ENCODE measurements around the gene ENOSF1.
"Not testable (repeated sequence)": the region's sequence is repeated elsewhere in the genome, so short reads cannot be mapped to it uniquely, and the experiment has no call there.

Gene ENOSF1

DNA sequence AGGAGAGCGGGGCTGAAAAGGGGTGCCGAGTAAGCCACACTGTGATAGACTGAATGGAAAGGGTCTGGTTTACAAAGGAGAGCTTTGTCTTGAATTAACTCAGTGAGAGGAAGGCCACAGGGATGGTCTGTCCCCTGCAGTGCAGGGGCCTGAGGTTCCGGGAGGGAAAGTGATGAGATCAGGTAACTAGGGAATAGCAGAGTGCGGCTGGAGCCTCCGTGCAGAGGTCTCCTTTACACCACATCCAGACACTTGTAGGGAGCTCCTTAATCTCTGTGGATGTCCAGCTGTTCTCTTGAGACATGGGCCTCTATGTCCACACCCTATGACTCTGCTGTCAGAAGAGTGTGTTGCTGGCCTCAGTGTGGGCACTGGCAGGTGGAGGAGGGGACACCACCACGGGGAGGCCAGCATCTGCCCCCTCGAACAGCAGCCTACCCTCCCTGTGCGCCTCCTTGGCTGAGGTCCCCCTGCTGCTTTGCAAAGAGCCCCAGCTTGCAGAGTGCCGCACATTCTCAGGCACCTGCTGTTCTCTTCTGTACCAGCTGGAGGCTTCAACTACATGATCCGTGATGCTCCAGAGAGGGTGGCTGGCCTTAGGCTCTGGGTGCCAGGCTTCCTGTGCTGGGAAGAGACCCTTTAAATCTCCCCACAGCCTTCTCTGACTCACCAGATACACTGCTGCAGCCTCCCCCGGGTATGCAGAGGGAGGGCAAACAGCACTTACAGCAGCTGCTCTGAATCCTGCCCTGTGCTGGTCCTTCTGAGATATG lies 25.9 kb downstream of the ENOSF1 start:
- DNase-seq (no peak), ATAC-seq (no peak)
- Mint-ChIP-seq H3K27me3 (no peaks in the 10 kb centered on the region), H3K27ac (no peak overlapping the region), H3K4me3 (no peak overlapping the region), H3K9me3 (no peaks in the 10 kb centered on the region), H3K4me1 (peaks cover 14% of the 10 kb centered on the region), H3K36me3 (ENCODE audit: low read depth) (peaks cover 46% of the 10 kb centered on the region)

DNA sequence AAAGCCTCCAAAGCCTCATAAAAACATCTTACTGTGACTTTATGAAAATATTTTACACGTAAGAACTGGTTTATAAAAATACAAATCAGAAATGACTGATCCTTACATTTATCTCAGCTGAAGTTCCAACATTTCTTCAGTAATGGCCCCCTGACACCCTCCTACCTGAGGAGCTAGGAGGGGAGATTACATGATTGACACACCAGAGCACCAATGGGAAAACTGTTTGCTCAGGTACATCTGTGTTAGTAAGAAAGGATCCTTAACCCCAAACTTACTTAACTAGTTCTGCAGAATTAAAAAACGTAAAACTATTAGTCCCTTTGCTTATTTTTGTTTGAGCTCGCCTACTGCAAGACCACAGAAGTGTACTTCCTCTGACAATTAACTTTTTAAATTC lies 27.0 kb downstream of the ENOSF1 start:
- Mint-ChIP-seq H3K27ac (no peak overlapping the region), H3K9me3 (no peaks in the 10 kb centered on the region), H3K4me3 (no peak overlapping the region), H3K27me3 (no peaks in the 10 kb centered on the region), H3K36me3 (ENCODE audit: low read depth) (peaks cover 47% of the 10 kb centered on the region), H3K4me1 (peaks cover 15% of the 10 kb centered on the region)
- ATAC-seq (no peak), DNase-seq (no peak)

- no peak for DNase-seq
- ATAC-seq: no peak
- Mint-ChIP-seq H3K27me3 (no peaks in the 10 kb centered on the region), H3K36me3 (ENCODE audit: low read depth) (peaks cover 56% of the 10 kb centered on the region), H3K4me3 (no peak overlapping the region), H3K27ac (no peak overlapping the region), H3K9me3 (no peaks in the 10 kb centered on the region), H3K4me1 (peaks cover 15% of the 10 kb centered on the region)
Observed at GRCh38 chr18:683531-683930, 28.9 kb downstream of the ENOSF1 start.

DNA sequence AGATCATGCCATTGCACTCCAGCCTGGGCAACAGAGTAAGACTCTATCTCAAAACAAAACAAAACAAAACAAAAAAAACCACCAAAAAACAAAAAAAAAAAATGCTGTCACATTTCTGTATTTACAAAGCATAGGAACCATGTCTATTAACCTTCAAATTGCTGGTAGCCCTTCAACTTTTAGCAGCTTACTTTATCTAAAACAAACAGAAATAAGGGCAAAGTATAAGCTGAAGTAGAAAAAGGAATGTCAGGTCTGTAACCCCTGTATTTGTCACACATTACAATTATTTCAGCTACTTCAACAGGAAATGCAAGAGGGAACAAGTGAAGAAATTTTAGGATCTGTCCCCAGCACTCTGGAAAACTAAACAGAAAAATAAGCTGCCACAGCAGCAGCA lies 29.6 kb downstream of the ENOSF1 start:
- Mint-ChIP-seq H3K36me3 (ENCODE audit: low read depth) (peaks cover 62% of the 10 kb centered on the region), H3K4me3 (no peak overlapping the region)
- no peak for ATAC-seq

GRCh38 chr18:682416-682815 lies 30.0 kb downstream of the ENOSF1 start:
- H3K4me3 Mint-ChIP-seq, H3K9me3 Mint-ChIP-seq, ATAC-seq, H3K27me3 Mint-ChIP-seq, DNase-seq: not testable (repeated sequence)
- Mint-ChIP-seq H3K27ac (peak overlapping the region; percentile 75), H3K36me3 (ENCODE audit: low read depth) (peaks cover 61% of the 10 kb centered on the region), H3K4me1 (peaks cover 15% of the 10 kb centered on the region)

More for the DNA sequence above, 29.6 kb downstream of the ENOSF1 start:
- H3K27me3 Mint-ChIP-seq: no peaks in the 10 kb centered on the region
- H3K27ac Mint-ChIP-seq: no peak overlapping the region
- peaks cover 15% of the 10 kb centered on the region for H3K4me1 Mint-ChIP-seq
- no peak for DNase-seq
- H3K9me3 Mint-ChIP-seq: no peaks in the 10 kb centered on the region

DNA sequence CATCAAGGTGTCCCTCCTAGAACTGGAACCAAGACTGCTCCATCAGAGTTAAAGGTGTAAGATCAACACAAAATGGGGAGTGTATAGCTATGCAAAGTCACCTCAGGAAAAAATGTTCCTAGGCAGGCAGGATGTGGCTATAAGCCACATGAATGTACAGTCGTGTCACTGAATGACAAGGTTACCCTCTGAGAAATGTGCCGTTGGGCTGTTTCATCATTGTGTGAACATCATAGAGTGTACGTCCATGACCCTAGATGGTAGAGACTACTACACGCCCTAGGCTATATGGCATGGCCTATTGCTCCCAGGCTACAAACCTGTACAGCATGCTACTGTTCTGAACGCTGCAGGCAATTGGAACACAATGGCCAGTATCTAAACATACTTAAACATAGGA lies 30.4 kb downstream of the ENOSF1 start:
- Mint-ChIP-seq H3K27ac (peak overlapping the region; percentile 75), H3K27me3 (no peaks in the 10 kb centered on the region), H3K36me3 (ENCODE audit: low read depth) (peaks cover 59% of the 10 kb centered on the region), H3K4me1 (peaks cover 15% of the 10 kb centered on the region), H3K4me3 (no peak overlapping the region), H3K9me3 (no peaks in the 10 kb centered on the region)
- peak; percentile 96 for ATAC-seq
- DNase-seq: peak; percentile 30

GRCh38 chr18:680392-680791 lies 32.0 kb downstream of the ENOSF1 start:
- Mint-ChIP-seq H3K9me3 (no peaks in the 10 kb centered on the region), H3K27ac (peak overlapping the region; percentile 42), H3K36me3 (ENCODE audit: low read depth) (peaks cover 55% of the 10 kb centered on the region), H3K4me1 (peaks cover 15% of the 10 kb centered on the region), H3K4me3 (no peak overlapping the region), H3K27me3 (no peaks in the 10 kb centered on the region)
- DNase-seq (no peak), ATAC-seq (no peak)

- Mint-ChIP-seq H3K36me3 (ENCODE audit: low read depth) (peaks cover 56% of the 10 kb centered on the region), H3K4me3 (no peak overlapping the region)
- ATAC-seq: no peak
Observed at GRCh38 chr18:679516-679915, 32.9 kb downstream of the ENOSF1 start.

DNA sequence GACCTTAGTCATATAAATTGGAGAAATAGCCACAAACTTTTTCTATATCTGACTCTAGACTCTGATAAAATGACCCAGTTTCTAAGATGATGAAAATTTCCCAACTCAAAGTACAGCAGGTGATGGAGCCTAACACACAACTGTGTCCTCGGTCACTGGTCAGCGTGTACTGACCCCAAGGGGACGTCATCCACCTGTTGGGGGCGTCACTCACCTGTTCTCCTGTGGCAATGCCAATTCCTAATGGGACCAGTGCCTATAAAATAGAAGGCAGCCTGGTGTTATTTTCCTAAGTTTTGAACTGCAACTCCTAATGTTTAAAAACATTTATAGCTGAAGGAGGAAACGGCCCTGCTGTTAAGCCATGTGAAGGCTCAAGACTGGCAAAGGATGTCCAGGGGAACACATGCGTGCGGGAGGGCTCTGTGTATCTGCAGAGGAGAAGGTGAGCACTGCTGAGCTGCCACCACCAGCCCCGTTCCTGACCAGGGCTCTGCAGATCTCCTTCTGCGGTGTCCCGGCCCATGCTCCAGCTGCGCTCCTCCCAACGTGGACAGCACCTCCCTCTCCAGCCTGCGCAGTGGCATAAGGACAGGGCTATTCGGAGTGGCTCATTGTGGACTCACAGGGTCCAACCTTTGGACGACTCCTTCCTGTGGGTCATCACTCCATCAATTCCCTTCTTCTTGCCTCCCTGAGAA lies 33.8 kb downstream of the ENOSF1 start:
- peaks cover 56% of the 10 kb centered on the region for H3K36me3 Mint-ChIP-seq (ENCODE audit: low read depth)
- H3K27ac Mint-ChIP-seq: no peak overlapping the region
- ATAC-seq: no peak

More at GRCh38 chr18:679516-679915, 32.9 kb downstream of the ENOSF1 start:
- no peaks in the 10 kb centered on the region for H3K9me3 Mint-ChIP-seq
- DNase-seq: no peak
- H3K27me3 Mint-ChIP-seq: no peaks in the 10 kb centered on the region
- peaks cover 15% of the 10 kb centered on the region for H3K4me1 Mint-ChIP-seq
- no peak overlapping the region for H3K27ac Mint-ChIP-seq

GRCh38 chr18:677951-678381 lies 34.5 kb downstream of the ENOSF1 start:
- DNase-seq (no peak), ATAC-seq (no peak)
- no peaks in the 10 kb centered on the region for H3K9me3 Mint-ChIP-seq
- no peak overlapping the region for H3K4me3 Mint-ChIP-seq
- H3K4me1 Mint-ChIP-seq: peaks cover 13% of the 10 kb centered on the region
- peaks cover 53% of the 10 kb centered on the region for H3K36me3 Mint-ChIP-seq (ENCODE audit: low read depth)
- H3K27ac Mint-ChIP-seq: peak overlapping the region; percentile 36
- no peaks in the 10 kb centered on the region for H3K27me3 Mint-ChIP-seq

More for the DNA sequence above, 33.8 kb downstream of the ENOSF1 start:
- DNase-seq: no peak
- Mint-ChIP-seq H3K9me3 (no peaks in the 10 kb centered on the region), H3K4me3 (no peak overlapping the region), H3K27me3 (no peaks in the 10 kb centered on the region), H3K4me1 (peaks cover 15% of the 10 kb centered on the region)

DNA sequence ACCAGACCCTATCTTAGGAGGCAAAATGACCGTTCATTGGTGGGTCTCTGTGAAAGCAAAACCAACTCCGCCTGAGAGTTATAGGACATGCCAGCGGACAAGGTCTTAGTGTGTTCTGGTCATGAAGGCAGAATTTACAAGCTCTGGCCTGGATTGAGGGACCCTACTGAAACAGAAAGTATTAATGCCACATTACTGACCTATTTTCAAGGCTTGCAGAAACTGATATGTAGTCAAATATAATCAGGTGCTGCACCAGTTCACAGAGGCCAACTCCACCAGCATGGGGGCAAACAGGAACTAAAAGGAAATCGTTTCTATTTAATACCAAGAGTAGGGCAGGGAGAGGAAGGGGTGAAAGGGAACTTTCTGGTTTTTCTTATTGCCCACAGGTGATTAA lies 35.3 kb downstream of the ENOSF1 start:
- H3K4me1 Mint-ChIP-seq: peaks cover 7% of the 10 kb centered on the region

GRCh38 chr18:676736-677135 lies 35.7 kb downstream of the ENOSF1 start:
- peaks cover 3% of the 10 kb centered on the region for H3K4me1 Mint-ChIP-seq
- no peaks in the 10 kb centered on the region for H3K9me3 Mint-ChIP-seq
- no peak overlapping the region for H3K27ac Mint-ChIP-seq
- no peak for ATAC-seq
- no peak for DNase-seq
- no peaks in the 10 kb centered on the region for H3K27me3 Mint-ChIP-seq
- no peak overlapping the region for H3K4me3 Mint-ChIP-seq
- peaks cover 52% of the 10 kb centered on the region for H3K36me3 Mint-ChIP-seq (ENCODE audit: low read depth)

More for the DNA sequence above, 35.3 kb downstream of the ENOSF1 start:
- Mint-ChIP-seq H3K27me3 (no peaks in the 10 kb centered on the region), H3K36me3 (ENCODE audit: low read depth) (peaks cover 52% of the 10 kb centered on the region), H3K27ac (no peak overlapping the region), H3K4me3 (no peak overlapping the region), H3K9me3 (no peaks in the 10 kb centered on the region)
- DNase-seq (no peak), ATAC-seq (no peak)

- no peak overlapping the region for H3K4me3 Mint-ChIP-seq
- H3K4me1 Mint-ChIP-seq: no peaks in the 10 kb centered on the region
- no peak for DNase-seq
- H3K27ac Mint-ChIP-seq: no peak overlapping the region
- H3K9me3 Mint-ChIP-seq: no peaks in the 10 kb centered on the region
- no peaks in the 10 kb centered on the region for H3K27me3 Mint-ChIP-seq
- no peak for ATAC-seq
- peaks cover 54% of the 10 kb centered on the region for H3K36me3 Mint-ChIP-seq (ENCODE audit: low read depth)
Observed at GRCh38 chr18:676069-676468, 36.4 kb downstream of the ENOSF1 start.

DNA sequence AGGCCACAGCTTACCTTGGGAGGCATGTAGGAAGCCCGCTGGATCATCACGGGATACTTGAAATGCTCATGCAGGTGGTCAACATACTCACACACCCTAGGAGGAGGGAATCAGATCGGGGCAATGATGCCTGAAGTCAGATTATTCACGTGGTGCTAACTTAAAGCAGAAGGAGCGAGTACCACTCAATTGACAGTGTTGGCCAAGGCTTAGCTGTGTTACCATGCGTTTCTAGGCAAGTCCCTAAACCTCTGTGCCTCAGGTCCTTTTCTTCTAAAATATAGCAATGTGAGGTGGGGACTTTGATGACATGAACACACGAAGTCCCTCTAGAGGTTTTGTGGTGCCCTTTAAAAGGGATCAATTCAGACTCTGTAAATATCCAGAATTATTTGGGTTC lies 37.1 kb downstream of the ENOSF1 start:
- ATAC-seq (no peak), DNase-seq (no peak)
- Mint-ChIP-seq H3K9me3 (no peaks in the 10 kb centered on the region), H3K4me3 (no peak overlapping the region), H3K36me3 (ENCODE audit: low read depth) (peaks cover 57% of the 10 kb centered on the region), H3K4me1 (peaks cover 1% of the 10 kb centered on the region), H3K27ac (no peak overlapping the region), H3K27me3 (no peaks in the 10 kb centered on the region)

DNA sequence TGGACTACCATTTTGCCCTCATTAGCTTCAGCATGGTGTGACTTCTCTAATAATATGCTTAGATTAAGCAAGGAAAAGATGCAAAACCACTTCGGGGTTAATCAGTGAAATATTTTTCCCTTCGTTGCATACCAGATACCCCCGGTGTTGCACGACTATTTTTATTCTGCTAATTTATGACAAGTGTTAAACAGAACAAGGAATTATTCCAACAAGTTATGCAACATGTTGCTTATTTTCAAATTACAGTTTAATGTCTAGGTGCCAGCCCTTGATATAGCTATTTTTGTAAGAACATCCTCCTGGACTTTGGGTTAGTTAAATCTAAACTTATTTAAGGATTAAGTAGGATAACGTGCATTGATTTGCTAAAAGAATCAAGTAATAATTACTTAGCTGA lies 38.7 kb downstream of the ENOSF1 start:
- no peak overlapping the region for H3K4me3 Mint-ChIP-seq
- H3K27ac Mint-ChIP-seq: no peak overlapping the region

More for the DNA sequence above, 38.7 kb downstream of the ENOSF1 start:
- no peak for DNase-seq
- peaks cover 1% of the 10 kb centered on the region for H3K4me1 Mint-ChIP-seq
- no peaks in the 10 kb centered on the region for H3K9me3 Mint-ChIP-seq
- H3K36me3 Mint-ChIP-seq (ENCODE audit: low read depth): peaks cover 65% of the 10 kb centered on the region
- ATAC-seq: no peak
- H3K27me3 Mint-ChIP-seq: no peaks in the 10 kb centered on the region
